ENCODE measurements around the gene ZNF75A.
"Not testable (repeated sequence)": the region's sequence is repeated elsewhere in the genome, so short reads cannot be mapped to it uniquely, and the experiment has no call there.

ZNF75A gene

DNA sequence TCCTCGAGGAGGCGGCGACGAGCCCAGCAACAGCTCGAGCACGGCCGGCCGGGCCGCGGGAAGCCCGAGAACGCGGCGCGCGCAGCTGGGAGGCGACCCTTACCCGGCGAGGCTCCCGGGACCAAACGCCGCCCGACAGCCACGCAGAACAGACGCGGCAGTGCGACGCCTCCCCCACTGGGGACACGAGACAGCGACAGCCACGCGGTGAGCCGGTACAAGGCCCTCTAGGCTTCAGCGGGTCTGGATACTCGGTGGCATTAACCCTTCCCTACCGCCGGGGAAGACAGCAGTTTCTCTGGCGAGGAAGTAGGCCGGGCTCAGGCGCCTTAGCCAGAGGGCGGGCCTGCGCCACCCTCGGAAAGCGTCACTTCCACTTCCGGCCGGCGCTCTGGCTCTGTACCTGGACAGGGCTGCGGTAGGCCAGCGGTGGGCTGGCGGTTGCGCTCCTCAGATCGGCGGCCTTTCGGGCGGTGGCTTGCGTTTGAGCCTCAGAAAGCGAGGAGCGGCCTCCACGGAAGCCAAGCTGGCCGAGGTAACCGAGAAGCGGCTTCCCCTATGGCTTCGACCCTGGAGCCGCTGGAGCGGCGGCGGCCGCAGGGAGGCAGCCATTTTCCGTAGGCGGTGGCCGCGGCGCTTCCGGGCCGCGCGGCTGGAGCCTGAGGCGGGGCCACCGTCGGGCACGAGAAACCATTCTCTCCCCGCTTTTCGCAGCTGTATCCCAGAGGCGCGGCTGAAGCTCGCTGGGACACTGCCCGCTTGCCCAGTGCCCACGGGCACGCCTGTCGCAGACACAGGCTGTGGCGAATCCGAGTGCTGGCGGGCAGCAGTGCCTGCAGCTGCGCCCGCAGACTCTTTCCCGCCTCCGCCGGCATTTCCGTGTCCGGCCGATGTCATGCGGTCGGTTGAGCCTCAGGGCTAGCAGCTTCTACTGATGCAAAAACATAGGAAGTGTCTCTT lies at the start of gene ZNF75A, which contains the start of gene TIGD7:
TSS of gene ZNF75A (plus strand) at position 389 of the 960 bp plus-strand sequence. CDS start 2,932 bp downstream, outside the sequence.
TSS of gene TIGD7 (minus strand) at position 322 of the 960 bp plus-strand sequence. CDS start 4,816 bp downstream, outside the sequence.
- peak within 1 kb of the TSS; percentile 92 for H3K27ac ChIP-seq
- peak; percentile 51 for DNase-seq (ENCODE audit: low read depth, low spot score)

DNA sequence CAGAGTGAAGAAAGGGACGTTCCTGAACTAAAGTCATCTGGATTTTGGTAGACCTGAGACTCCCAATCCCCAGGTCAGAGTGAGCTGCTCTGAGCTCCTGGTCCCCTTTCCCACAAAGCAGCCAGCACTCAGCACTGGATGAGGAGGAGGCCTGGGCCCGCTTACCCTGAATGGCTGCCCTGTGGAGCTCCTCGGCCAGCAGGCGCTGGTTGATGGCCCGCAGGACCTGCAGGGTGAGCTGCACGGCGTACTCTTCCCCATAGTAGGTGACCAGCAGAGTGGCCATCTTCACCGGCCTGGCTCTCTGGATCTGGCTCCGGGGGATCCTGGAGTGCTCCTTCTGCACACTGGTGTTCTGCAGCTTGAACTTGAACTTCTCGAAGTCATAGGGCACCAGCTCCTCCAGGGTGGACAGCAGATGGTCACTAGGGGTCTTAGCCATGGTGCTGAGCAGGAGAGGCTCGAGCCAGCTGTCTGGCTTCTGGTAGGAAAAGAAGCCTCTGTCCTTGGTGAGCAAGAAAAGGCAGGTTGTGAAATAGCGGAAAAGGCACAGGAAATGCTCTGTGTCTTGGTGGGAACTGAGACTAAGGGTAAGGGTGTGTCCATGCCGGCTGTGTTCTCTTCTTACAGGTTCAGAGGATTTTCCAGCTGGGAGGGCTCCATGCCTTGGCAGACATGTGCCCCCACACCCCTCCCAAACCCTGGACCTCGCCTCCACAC lies 49.0 kb upstream of the ZNF75A start, which contains the start of gene MEFV:
TSS of gene MEFV (minus strand) at position 488 of the 720 bp plus-strand sequence. CDS start at position 442, 46 bp downstream.
- no peak within 1 kb of the TSS for H3K27ac ChIP-seq
- DNase-seq (ENCODE audit: low read depth, low spot score) = no peak

DNA sequence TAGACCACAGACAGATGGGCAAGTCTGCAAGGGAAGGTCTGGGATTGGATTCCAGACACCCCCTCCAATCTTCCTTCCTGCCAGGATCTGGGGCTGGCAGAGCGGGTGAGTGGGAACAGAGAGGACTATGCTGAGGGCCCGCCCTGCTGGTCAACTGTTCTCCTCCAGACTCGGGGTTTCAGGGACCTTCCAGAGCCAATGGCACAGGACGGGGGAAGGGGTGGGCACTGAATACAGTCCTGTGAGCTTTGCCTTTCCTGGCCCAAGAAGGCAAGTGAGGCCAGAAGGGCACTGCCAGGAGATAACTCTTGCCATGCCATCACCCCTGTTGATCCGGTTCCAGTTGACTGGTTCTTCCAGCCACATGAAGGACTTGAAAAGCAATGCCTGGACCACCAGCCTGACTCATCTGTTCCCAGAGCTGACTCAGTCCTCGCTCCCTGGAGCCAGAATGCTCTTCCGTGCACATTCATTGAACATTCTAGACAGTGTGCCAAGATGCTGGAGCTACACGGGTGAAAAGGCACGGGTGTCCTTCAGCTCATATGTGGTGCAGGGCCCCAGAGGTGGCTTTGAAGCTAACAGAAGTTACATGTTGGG lies 48.3 kb upstream of the ZNF75A start:
- no peak overlapping the region for H3K27ac ChIP-seq
- DNase-seq (ENCODE audit: low read depth, low spot score) = no peak

DNA sequence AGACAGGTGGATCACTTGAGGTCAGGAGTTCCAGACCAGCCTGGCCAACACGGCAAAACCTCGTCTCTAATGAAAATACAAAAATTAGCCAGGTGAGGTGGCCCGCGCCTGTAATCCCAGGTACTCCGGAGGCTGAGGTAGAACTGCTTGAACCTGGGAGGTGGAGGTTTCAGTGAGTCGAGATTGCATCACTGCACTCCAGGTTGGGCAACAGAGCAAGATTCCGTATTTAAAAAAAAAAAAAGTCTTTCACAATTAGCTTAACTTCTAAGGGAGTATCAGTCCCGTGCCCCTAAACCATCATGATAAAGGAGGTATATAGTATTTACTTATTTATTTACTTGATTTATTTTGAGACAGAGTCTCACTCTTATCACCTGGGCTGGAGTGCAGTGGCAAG lies 45.5 kb upstream of the ZNF75A start:
- no peak overlapping the region for H3K27ac ChIP-seq
- DNase-seq (ENCODE audit: low read depth, low spot score) = no peak

DNA sequence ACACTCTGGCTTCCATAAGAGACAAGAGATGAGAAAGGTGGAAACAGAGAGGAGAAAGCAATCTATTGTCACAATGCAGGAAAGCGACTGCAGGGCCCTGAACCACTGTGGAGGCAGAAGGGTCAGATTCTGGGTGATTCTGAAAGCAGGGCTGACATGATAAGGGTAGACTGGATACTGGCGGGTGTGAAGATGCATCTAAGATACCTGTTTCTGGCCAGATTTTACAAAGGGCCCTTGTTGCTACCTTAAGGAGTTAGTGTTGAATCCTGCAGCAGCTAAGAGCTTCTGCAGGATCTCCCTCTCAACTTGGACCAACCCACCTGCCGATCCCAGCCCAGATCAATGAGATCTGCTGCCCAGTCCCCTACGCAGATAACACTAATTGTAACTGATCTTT lies 42.8 kb upstream of the ZNF75A start:
- no peak overlapping the region for H3K27ac ChIP-seq
- DNase-seq (ENCODE audit: low read depth, low spot score) = no peak

- DNase-seq (ENCODE audit: low read depth, low spot score) = peak; percentile 90
- H3K27ac ChIP-seq = peak overlapping the region; percentile 74
Observed at GRCh38 chr16:3264137-3265036, 40.9 kb upstream of the ZNF75A start.

- no peak overlapping the region for H3K27ac ChIP-seq
- no peak for DNase-seq (ENCODE audit: low read depth, low spot score)
Observed at GRCh38 chr16:3266873-3267537, 38.3 kb upstream of the ZNF75A start.

DNA sequence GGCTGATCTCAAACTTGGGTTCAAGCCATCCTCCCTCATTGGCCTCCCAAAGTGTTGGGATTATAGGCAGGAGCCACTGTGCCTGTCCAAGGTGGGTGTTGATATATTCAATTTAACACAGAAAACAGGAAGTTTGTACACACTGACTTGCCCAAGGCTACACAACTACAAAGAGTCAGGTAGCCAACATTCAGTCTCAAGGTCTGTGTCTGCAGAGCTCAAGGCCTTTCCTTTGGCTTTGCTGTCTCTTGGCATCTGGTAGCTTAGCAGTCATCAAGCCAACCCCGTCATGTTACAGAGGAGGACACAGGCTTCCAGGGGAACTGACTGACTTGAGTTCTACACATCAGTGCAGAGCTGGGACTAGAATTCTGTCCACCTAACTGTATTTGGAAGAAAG lies 37.0 kb upstream of the ZNF75A start:
- no peak for DNase-seq (ENCODE audit: low read depth, low spot score)

DNA sequence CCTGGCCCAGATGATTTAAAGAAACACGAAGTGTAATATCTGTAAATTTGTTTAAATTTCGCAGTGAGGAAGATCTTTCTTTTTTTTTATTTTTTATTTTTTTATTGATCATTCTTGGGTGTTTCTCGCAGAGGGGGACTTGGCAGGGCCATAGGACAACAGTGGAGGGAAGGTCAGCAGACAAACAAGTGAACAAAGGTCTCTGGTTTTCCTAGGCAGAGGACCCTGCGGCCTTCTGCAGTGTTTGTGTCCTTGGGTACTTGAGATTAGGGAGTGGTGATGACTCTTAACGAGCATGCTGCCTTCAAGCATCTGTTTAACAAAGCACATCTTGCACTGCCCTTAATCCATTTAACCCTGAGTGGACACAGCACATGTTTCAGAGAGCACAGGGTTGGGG lies 34.6 kb upstream of the ZNF75A start:
- not testable (repeated sequence) for DNase-seq (ENCODE audit: low read depth, low spot score); H3K27ac ChIP-seq

More for the DNA sequence above, 37.0 kb upstream of the ZNF75A start:
- no peak overlapping the region for H3K27ac ChIP-seq

GRCh38 chr16:3271281-3271680 lies 34.0 kb upstream of the ZNF75A start:
- H3K27ac ChIP-seq = not testable (repeated sequence)

DNA sequence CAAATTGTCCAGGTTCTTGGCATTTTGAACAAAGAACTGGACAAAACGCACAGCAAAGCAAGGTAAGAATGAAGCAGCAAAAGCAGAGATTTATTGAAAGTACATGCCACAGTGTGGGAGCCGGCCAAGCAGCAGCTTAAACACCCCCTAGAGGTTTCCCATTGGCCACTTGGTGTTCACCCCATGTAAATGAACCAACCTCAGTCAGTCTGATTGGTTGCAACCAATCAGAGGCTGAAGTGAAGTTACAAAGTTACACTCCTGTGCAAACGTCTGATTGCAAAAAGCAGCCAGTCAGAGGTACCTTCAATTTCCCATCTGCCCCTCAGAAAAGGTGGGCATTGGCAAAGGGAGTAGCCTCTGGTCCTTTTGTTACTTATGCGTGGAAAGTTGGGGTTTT lies 30.8 kb upstream of the ZNF75A start:
- DNase-seq (ENCODE audit: low read depth, low spot score) = no peak
- H3K27ac ChIP-seq = no peak overlapping the region

More at GRCh38 chr16:3271281-3271680, 34.0 kb upstream of the ZNF75A start:
- not testable (repeated sequence) for DNase-seq (ENCODE audit: low read depth, low spot score)

DNA sequence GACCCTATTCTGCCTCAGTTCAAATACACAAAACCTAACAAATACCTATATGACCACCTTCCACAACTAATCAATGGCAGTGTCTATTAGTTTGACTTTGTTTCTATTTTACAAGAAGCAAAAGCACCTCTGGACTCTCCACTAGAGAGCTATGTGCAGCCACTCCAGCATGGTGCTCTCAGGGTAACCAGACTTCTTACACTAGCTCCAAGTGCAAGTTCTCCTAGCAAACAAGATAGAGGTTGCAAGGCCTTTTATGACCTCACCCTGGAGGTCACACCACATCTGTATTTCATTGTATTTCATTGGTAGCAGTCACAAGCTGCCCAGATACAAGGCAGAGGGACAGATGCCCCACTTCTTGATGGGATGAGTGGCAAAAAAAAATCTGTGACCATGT lies 30.4 kb upstream of the ZNF75A start:
- no peak overlapping the region for H3K27ac ChIP-seq
- no peak for DNase-seq (ENCODE audit: low read depth, low spot score)

DNA sequence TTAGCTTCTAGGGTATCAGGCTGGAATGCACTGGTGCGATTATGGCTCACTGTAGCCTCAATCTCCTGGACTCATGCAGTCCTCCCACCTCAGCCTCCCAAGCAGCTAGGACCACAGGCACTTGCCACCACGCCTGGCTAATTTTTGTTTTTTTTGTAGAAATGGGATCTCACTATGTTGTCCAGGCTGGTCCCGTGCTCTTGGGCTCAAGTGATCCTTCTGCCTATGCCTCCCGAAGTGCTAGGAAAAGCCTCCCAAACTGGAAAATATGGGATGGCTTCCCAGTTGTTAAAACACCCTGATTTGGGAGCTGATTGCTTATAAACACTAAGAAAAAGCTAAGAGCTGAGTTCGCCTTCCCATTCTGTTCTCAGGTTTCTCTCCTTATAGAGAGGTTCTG lies 28.6 kb upstream of the ZNF75A start:
- no peak for DNase-seq (ENCODE audit: low read depth, low spot score)
- H3K27ac ChIP-seq = no peak overlapping the region

GRCh38 chr16:3281222-3281820 lies 24.0 kb upstream of the ZNF75A start:
- H3K27ac ChIP-seq = no peak overlapping the region
- DNase-seq (ENCODE audit: low read depth, low spot score) = no peak

GRCh38 chr16:3282103-3282729 lies 23.1 kb upstream of the ZNF75A start:
- DNase-seq (ENCODE audit: low read depth, low spot score) = no peak
- peak overlapping the region; percentile 99 for H3K27ac ChIP-seq

DNA sequence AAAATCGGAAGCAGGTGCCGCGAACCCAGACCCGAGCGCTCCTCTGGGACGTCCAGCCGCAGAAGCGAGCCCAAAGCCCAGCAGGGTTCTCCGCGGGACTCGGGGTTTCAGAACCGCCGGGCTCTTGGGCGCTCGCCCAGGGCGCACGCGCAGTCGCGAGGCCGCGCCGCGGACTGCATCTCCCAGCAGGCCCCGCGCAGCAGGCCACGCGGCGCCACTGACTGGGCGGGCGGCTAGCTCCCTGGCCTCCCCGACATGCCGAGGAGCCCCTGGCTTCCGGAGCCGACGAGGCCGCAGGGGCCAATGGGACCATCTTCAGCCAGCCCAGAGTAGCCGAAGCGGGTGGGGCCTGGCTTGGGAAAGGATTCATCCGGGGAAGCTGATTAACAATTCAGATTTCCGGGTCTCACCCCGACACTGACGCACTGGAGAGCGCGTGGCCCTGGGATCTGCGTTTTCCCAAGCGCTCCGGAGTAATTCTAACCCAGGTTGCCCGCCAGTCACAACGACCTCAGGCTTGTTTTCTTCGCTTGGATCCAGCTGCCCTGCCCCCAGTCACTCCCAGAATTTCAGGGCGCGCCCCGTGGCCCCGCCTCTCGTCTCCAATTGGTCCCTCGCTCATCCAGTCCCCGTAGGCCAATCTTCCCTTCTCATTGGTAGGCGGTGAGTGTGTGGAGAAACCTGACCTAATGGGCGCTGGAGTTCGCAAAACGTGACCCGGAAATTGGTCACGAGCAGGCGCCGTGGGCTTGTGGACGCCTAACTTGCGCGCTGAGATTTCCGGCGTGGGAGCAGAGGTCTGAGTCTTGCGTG lies 22.4 kb upstream of the ZNF75A start, which contains the start of gene ZNF263:
TSS of gene ZNF263 (plus strand) at position 762 of the 813 bp plus-strand sequence. CDS start 328 bp downstream, outside the sequence.
- peak within 1 kb of the TSS; percentile 99 for H3K27ac ChIP-seq
- peak; percentile 92 for DNase-seq (ENCODE audit: low read depth, low spot score)
